T47D (cell line): ENCODE measurements around the gene MRNIP.

Experiments used
- DNase-seq, 2 experiments: peaks; one replicate each; pipeline versions ENCODE4 v3.0.0 to v3.0.0-alpha.2; 2011 to 2012; ENCODE audit warnings: low read depth in 1 of 2, low spot score in 1 of 2
- JUND ChIP-seq: IDR thresholded peaks from 2 replicates; pipeline ENCODE4 v1.6.1; 2012; ENCODE audit warnings: low read depth
- in situ Hi-C: cut with HindIII; loops from 2 replicates; pipeline ENCODE4 v1.10.0; 2016; ENCODE audit warnings: low sequenced_read_pairs, low pct_unique_long_range_greater_than_20kb

MRNIP gene

GRCh38 chr5:179828756-179829421 is 29.7 kb downstream of the MRNIP start:
- in situ Hi-C loops, result no loop called here
- TF ChIP-seq JUND, result no peak
- no peak for DNase-seq

GRCh38 chr5:179827680-179828079 is 30.9 kb downstream of the MRNIP start:
- no peak for TF ChIP-seq JUND
- in situ Hi-C loops, result no loop called here
- no peak for DNase-seq

GRCh38 chr5:179825655-179826182 is 32.9 kb downstream of the MRNIP start:
- no peak for DNase-seq
- TF ChIP-seq JUND, result no peak
- in situ Hi-C loops, result no loop called here

GRCh38 chr5:179824745-179825112 is 33.9 kb downstream of the MRNIP start:
- no peak for TF ChIP-seq JUND
- no peak for DNase-seq
- in situ Hi-C loops, result no loop called here

GRCh38 chr5:179823937-179824744 is 34.5 kb downstream of the MRNIP start:
- DNase-seq, result no peak
- in situ Hi-C loops, result no loop called here
- TF ChIP-seq JUND, result no peak

GRCh38 chr5:179822444-179822990 is 36.1 kb downstream of the MRNIP start:
- no peak for DNase-seq
- in situ Hi-C loops, result no loop called here
- no peak for TF ChIP-seq JUND

- no peak for TF ChIP-seq JUND
- DNase-seq, result no peak
- in situ Hi-C loops, result no loop called here
Observed at GRCh38 chr5:179822059-179822432, 36.6 kb downstream of the MRNIP start.

GRCh38 chr5:179821298-179822058 is 37.1 kb downstream of the MRNIP start:
- peak; percentile 98 to 99 for DNase-seq
- in situ Hi-C loops, result no loop called here
- TF ChIP-seq JUND, result no peak

GRCh38 chr5:179820483-179821297 is 37.9 kb downstream of the MRNIP start, which contains the start of gene SQSTM1:
SQSTM1 (plus strand) TSS chr5:179820905; CDS start chr5:179820937, 32 bp downstream.
- peak; percentile 85 to 88 for DNase-seq
- in situ Hi-C loops, result no loop called here
- no peak for TF ChIP-seq JUND

- in situ Hi-C loops, result no loop called here
- TF ChIP-seq JUND, result no peak
- no peak for DNase-seq
Observed at GRCh38 chr5:179820127-179820482, 38.5 kb downstream of the MRNIP start.

- DNase-seq, result peak in 1 of 2 experiments; percentile 68
- in situ Hi-C loops, result no loop called here
- TF ChIP-seq JUND, result no peak
Observed at GRCh38 chr5:179819296-179820126, 39.1 kb downstream of the MRNIP start.
